ENCODE results near the gene FHOD3.

FHOD3 gene

DNA sequence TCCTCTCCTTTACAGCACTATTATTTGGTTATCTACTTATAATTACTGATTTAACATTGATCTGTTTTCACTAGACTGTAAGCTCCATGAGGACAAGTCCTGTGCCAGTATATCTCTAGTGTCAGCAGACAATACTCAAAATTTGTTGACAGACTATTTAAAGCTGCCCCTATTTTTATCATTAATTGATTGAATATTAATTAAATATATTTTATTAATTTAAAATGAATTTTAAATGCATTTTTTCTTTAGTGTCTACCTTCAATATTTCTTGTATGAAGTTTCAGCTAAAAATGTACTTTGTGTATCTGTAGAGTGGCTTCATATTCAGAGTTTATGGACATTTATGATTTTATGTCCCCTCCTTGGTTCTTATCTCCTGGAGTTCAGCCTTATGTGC, 26.4 kb upstream of the FHOD3 start:
- TF ChIP-seq, protein P1, sequence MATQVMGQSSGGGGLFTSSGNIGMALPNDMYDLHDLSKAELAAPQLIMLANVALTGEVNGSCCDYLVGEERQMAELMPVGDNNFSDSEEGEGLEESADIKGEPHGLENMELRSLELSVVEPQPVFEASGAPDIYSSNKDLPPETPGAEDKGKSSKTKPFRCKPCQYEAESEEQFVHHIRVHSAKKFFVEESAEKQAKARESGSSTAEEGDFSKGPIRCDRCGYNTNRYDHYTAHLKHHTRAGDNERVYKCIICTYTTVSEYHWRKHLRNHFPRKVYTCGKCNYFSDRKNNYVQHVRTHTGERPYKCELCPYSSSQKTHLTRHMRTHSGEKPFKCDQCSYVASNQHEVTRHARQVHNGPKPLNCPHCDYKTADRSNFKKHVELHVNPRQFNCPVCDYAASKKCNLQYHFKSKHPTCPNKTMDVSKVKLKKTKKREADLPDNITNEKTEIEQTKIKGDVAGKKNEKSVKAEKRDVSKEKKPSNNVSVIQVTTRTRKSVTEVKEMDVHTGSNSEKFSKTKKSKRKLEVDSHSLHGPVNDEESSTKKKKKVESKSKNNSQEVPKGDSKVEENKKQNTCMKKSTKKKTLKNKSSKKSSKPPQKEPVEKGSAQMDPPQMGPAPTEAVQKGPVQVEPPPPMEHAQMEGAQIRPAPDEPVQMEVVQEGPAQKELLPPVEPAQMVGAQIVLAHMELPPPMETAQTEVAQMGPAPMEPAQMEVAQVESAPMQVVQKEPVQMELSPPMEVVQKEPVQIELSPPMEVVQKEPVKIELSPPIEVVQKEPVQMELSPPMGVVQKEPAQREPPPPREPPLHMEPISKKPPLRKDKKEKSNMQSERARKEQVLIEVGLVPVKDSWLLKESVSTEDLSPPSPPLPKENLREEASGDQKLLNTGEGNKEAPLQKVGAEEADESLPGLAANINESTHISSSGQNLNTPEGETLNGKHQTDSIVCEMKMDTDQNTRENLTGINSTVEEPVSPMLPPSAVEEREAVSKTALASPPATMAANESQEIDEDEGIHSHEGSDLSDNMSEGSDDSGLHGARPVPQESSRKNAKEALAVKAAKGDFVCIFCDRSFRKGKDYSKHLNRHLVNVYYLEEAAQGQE (IDR thresholded peaks at IDR 0.05; ENCODE audit: insufficient read depth in 1 of 2, low read depth in 2 of 2, low read length in 2 of 2) = no peak
- TF ChIP-seq TAF1 (IDR thresholded peaks at IDR 0.05; ENCODE audit: borderline replicate concordance, insufficient read depth, low read length) (no peak), FOXP2 (optimal IDR thresholded peaks at IDR 0.05; ENCODE audit: borderline replicate concordance, extremely low read depth, extremely low read length, insufficient read depth) (no peak), POLR2AphosphoS5 (IDR thresholded peaks at IDR 0.05; ENCODE audit: low read depth, low read length) (no peak), SIN3A (IDR thresholded peaks at IDR 0.05; ENCODE audit: borderline replicate concordance, insufficient read depth, low read length) (no peak)

GRCh38 chr18:36273347-36273746, 24.2 kb upstream of the FHOD3 start:
- TF ChIP-seq POLR2AphosphoS5 (IDR thresholded peaks at IDR 0.05; ENCODE audit: low read depth, low read length) (no peak), TAF1 (IDR thresholded peaks at IDR 0.05; ENCODE audit: borderline replicate concordance, insufficient read depth, low read length) (no peak), FOXP2 (optimal IDR thresholded peaks at IDR 0.05; ENCODE audit: borderline replicate concordance, extremely low read depth, extremely low read length, insufficient read depth) (no peak), SIN3A (IDR thresholded peaks at IDR 0.05; ENCODE audit: borderline replicate concordance, insufficient read depth, low read length) (no peak)
- TF ChIP-seq, protein P1 (IDR thresholded peaks at IDR 0.05; ENCODE audit: insufficient read depth in 1 of 2, low read depth in 2 of 2, low read length in 2 of 2) = no peak

- TF ChIP-seq, protein P1 (IDR thresholded peaks at IDR 0.05; ENCODE audit: insufficient read depth in 1 of 2, low read depth in 2 of 2, low read length in 2 of 2) = no peak
- TF ChIP-seq POLR2AphosphoS5 (IDR thresholded peaks at IDR 0.05; ENCODE audit: low read depth, low read length) (no peak), TAF1 (IDR thresholded peaks at IDR 0.05; ENCODE audit: borderline replicate concordance, insufficient read depth, low read length) (no peak), FOXP2 (optimal IDR thresholded peaks at IDR 0.05; ENCODE audit: borderline replicate concordance, extremely low read depth, extremely low read length, insufficient read depth) (no peak), SIN3A (IDR thresholded peaks at IDR 0.05; ENCODE audit: borderline replicate concordance, insufficient read depth, low read length) (no peak)
Observed at GRCh38 chr18:36274083-36274715, 23.3 kb upstream of the FHOD3 start.

DNA sequence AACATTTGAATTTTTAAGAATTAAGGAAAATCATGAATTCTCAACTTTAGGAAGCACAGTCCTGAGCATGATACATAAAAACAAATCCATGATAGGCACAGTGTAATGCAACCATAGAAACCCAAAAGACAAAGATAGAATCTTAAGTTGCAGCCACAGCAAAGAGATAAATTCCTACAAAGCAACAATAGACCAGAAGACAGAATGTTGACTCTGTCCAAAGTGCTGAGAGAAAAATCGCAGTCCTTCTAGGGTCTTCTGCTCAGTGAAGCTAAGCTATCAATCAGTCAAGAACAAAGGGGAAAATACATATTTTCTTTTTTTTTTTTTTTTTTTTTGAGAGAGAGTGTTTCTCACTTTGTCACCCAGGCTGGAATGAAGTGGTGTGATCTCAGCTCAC, 22.0 kb upstream of the FHOD3 start:
- TF ChIP-seq, protein P1 (IDR thresholded peaks at IDR 0.05; ENCODE audit: insufficient read depth in 1 of 2, low read depth in 2 of 2, low read length in 2 of 2) = peak; percentile 74 to 89
- TF ChIP-seq FOXP2 (optimal IDR thresholded peaks at IDR 0.05; ENCODE audit: borderline replicate concordance, extremely low read depth, extremely low read length, insufficient read depth) = no peak

DNA sequence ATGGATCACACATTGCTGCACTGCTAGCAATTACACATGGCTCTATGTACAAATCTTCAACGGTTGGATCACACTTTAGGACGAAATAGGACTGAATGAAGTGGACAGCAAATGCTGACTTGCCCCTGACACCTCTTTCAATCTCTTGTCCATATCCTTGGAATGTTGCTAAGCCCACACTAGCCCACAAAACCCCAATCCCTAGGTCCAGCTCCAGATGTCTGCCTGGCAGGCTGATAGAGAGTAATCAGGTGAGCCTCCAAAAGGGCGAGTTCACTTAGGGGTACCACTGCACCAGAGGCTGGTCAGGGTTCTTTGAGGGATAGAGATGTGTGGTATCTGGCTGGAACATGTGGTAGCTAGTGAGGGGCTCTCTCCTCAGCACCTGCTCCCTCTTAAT, 18.5 kb upstream of the FHOD3 start:
- no peak for TF ChIP-seq FOXP2 (optimal IDR thresholded peaks at IDR 0.05; ENCODE audit: borderline replicate concordance, extremely low read depth, extremely low read length, insufficient read depth)

All from PFSK-1 (cell line).